ENCODE measurements around the gene SLC30A5.

The SLC30A5 gene

GRCh38 chr5:69167929-69168328 lies 74.1 kb downstream of the SLC30A5 start:
- no peak for DNase-seq

GRCh38 chr5:69170495-69170894 lies 76.7 kb downstream of the SLC30A5 start:
- no peak for DNase-seq

- no peak for DNase-seq
These were observed 77.2 kb downstream of the SLC30A5 start for GRCh38 chr5:69170969-69171368.

Data from stimulated activated CD4-positive, alpha-beta T cell treated with anti-CD3 and anti-CD28 coated beads, Interleukin-12 subunit alpha, Interleukin-12 subunit beta, amount 100 ng/mL, for 4 hours (primary cell).